Effector memory CD8-positive, alpha-beta T cell (primary cell): ENCODE measurements around the gene FBXL17.

Experiments used
- ATAC-seq: fragments of 150-1000 bp; cut with Tn5 transposase; replicated peaks from 2 replicates; pipeline ENCODE4 v1.10.0; 2021; ENCODE audit warnings: mild to moderate bottlenecking, moderate library complexity
- DNase-seq, 3 experiments: peaks; one replicate each; pipeline ENCODE4 v3.0.0; 2021
- H3K27ac Mint-ChIP-seq, 2 donors: one replicate each; pipeline ENCODE4 v1.8.0; 2022; ENCODE audit warnings: mild to moderate bottlenecking in 2 of 2, mixed read lengths in 2 of 2, moderate library complexity in 2 of 2
- H3K27me3 Mint-ChIP-seq, 2 donors: one replicate each; pipeline ENCODE4 v1.8.0; 2022; ENCODE audit warnings: mixed read lengths in 2 of 2
- H3K36me3 Mint-ChIP-seq: one replicate; pipeline ENCODE4 v1.8.0; 2022; ENCODE audit warnings: mild to moderate bottlenecking, moderate library complexity, mixed read lengths; ENCODE audit not compliant: insufficient read depth
- H3K4me1 Mint-ChIP-seq, 2 donors: one replicate each; pipeline ENCODE4 v1.8.0; 2022; ENCODE audit warnings: low read depth in 2 of 2, mixed read lengths in 2 of 2
- H3K4me3 Mint-ChIP-seq, 2 donors: one replicate each; pipeline ENCODE4 v1.8.0; 2022; ENCODE audit warnings: mild to moderate bottlenecking in 2 of 2, mixed read lengths in 2 of 2, moderate library complexity in 2 of 2
- H3K9me3 Mint-ChIP-seq, 2 donors: one replicate each; pipeline ENCODE4 v1.8.0; 2022; ENCODE audit warnings: mixed read lengths in 2 of 2

The FBXL17 gene

GRCh38 chr5:108059334-108059733, 322.6 kb downstream of the FBXL17 start:
- Mint-ChIP-seq H3K36me3 (no peaks in the 10 kb centered on the region), H3K27me3 (no peaks in the 10 kb centered on the region)
- ATAC-seq: no peak

GRCh38 chr5:108054349-108054748, 327.5 kb downstream of the FBXL17 start:
- H3K36me3 Mint-ChIP-seq: peaks cover 6% of the 10 kb centered on the region
- no peak for ATAC-seq

More at GRCh38 chr5:108059334-108059733, 322.6 kb downstream of the FBXL17 start:
- Mint-ChIP-seq H3K27ac (no peak overlapping the region), H3K9me3 (no peaks in the 10 kb centered on the region), H3K4me3 (no peak overlapping the region), H3K4me1 (peaks cover 0 to 11% of the 10 kb centered on the region in 2 donors)
- no peak for DNase-seq

GRCh38 chr5:108046955-108047670, 334.8 kb downstream of the FBXL17 start:
- H3K4me3 Mint-ChIP-seq: no peak overlapping the region
- peaks cover 2% of the 10 kb centered on the region for H3K36me3 Mint-ChIP-seq
- H3K27ac Mint-ChIP-seq: no peak overlapping the region
- H3K4me1 Mint-ChIP-seq: peaks cover 2 to 9% of the 10 kb centered on the region in 2 donors
- DNase-seq (no peak), ATAC-seq (no peak)
- H3K9me3 Mint-ChIP-seq: peaks cover 5 to 26% of the 10 kb centered on the region in 2 donors
- no peaks in the 10 kb centered on the region for H3K27me3 Mint-ChIP-seq

More at GRCh38 chr5:108054349-108054748, 327.5 kb downstream of the FBXL17 start:
- Mint-ChIP-seq H3K4me3 (no peak overlapping the region), H3K27ac (no peak overlapping the region), H3K4me1 (peaks cover 2 to 24% of the 10 kb centered on the region in 2 donors), H3K9me3 (peaks cover 4 to 19% of the 10 kb centered on the region in 2 donors), H3K27me3 (no peaks in the 10 kb centered on the region)
- no peak for DNase-seq

GRCh38 chr5:108036482-108036881, 345.4 kb downstream of the FBXL17 start:
- DNase-seq (no peak), ATAC-seq (no peak)
- Mint-ChIP-seq H3K9me3 (no peaks in the 10 kb centered on the region), H3K4me3 (no peak overlapping the region), H3K27me3 (no peaks in the 10 kb centered on the region), H3K4me1 (no peaks in the 10 kb centered on the region), H3K27ac (no peak overlapping the region), H3K36me3 (no peaks in the 10 kb centered on the region)

GRCh38 chr5:108028883-108029282, 353.0 kb downstream of the FBXL17 start:
- H3K27ac Mint-ChIP-seq: no peak overlapping the region
- no peak overlapping the region for H3K4me3 Mint-ChIP-seq
- H3K9me3 Mint-ChIP-seq: no peaks in the 10 kb centered on the region
- H3K36me3 Mint-ChIP-seq: no peaks in the 10 kb centered on the region
- no peaks in the 10 kb centered on the region for H3K27me3 Mint-ChIP-seq
- ATAC-seq (no peak), DNase-seq (no peak)
- H3K4me1 Mint-ChIP-seq: peaks cover 0 to 4% of the 10 kb centered on the region in 2 donors

- H3K4me1 Mint-ChIP-seq: peaks cover 0 to 4% of the 10 kb centered on the region in 2 donors
- no peak overlapping the region for H3K4me3 Mint-ChIP-seq
- no peak overlapping the region for H3K27ac Mint-ChIP-seq
- no peaks in the 10 kb centered on the region for H3K27me3 Mint-ChIP-seq
- no peak for ATAC-seq
- H3K36me3 Mint-ChIP-seq: no peaks in the 10 kb centered on the region
- no peak for DNase-seq
- no peaks in the 10 kb centered on the region for H3K9me3 Mint-ChIP-seq
These were observed 353.5 kb downstream of the FBXL17 start for GRCh38 chr5:108028412-108028811.

- Mint-ChIP-seq H3K4me3 (no peak overlapping the region), H3K27me3 (no peaks in the 10 kb centered on the region), H3K4me1 (peaks cover 0 to 4% of the 10 kb centered on the region in 2 donors), H3K27ac (no peak overlapping the region), H3K36me3 (no peaks in the 10 kb centered on the region), H3K9me3 (no peaks in the 10 kb centered on the region)
- ATAC-seq: no peak
- DNase-seq: no peak
These were observed 355.9 kb downstream of the FBXL17 start for GRCh38 chr5:108025957-108026356.

GRCh38 chr5:108024986-108025385, 356.9 kb downstream of the FBXL17 start:
- Mint-ChIP-seq H3K27ac (no peak overlapping the region), H3K36me3 (no peaks in the 10 kb centered on the region), H3K27me3 (no peaks in the 10 kb centered on the region), H3K9me3 (no peaks in the 10 kb centered on the region), H3K4me1 (no peaks in the 10 kb centered on the region), H3K4me3 (no peak overlapping the region)
- ATAC-seq: no peak
- DNase-seq: no peak

- ATAC-seq (no peak), DNase-seq (no peak)
- no peak overlapping the region for H3K4me3 Mint-ChIP-seq
- no peak overlapping the region for H3K27ac Mint-ChIP-seq
- no peaks in the 10 kb centered on the region for H3K9me3 Mint-ChIP-seq
- H3K4me1 Mint-ChIP-seq: peaks cover 0 to 4% of the 10 kb centered on the region in 2 donors
- H3K27me3 Mint-ChIP-seq: no peaks in the 10 kb centered on the region
- H3K36me3 Mint-ChIP-seq: peaks cover 6% of the 10 kb centered on the region
These were observed 365.8 kb downstream of the FBXL17 start for GRCh38 chr5:108016101-108016500.

GRCh38 chr5:108006791-108007190, 375.1 kb downstream of the FBXL17 start:
- H3K4me1 Mint-ChIP-seq: peaks cover 6 to 10% of the 10 kb centered on the region in 2 donors

GRCh38 chr5:108003178-108003577, 378.7 kb downstream of the FBXL17 start:
- DNase-seq (no peak), ATAC-seq (peak; percentile 82)
- Mint-ChIP-seq H3K36me3 (no peaks in the 10 kb centered on the region), H3K27me3 (no peaks in the 10 kb centered on the region), H3K27ac (peak overlapping the region; percentile 75 to 82), H3K4me1 (peaks cover 6 to 10% of the 10 kb centered on the region in 2 donors), H3K4me3 (peak overlapping the region; percentile 43 to 55), H3K9me3 (no peaks in the 10 kb centered on the region)

More at GRCh38 chr5:108006791-108007190, 375.1 kb downstream of the FBXL17 start:
- Mint-ChIP-seq H3K4me3 (no peak overlapping the region), H3K27ac (no peak overlapping the region), H3K9me3 (no peaks in the 10 kb centered on the region), H3K27me3 (no peaks in the 10 kb centered on the region), H3K36me3 (peaks cover 3% of the 10 kb centered on the region)
- no peak for DNase-seq
- no peak for ATAC-seq

- H3K27ac Mint-ChIP-seq: no peak overlapping the region
- no peaks in the 10 kb centered on the region for H3K36me3 Mint-ChIP-seq
- peaks cover 6 to 10% of the 10 kb centered on the region in 2 donors for H3K4me1 Mint-ChIP-seq
- DNase-seq (no peak), ATAC-seq (no peak)
- no peak overlapping the region for H3K4me3 Mint-ChIP-seq
- H3K9me3 Mint-ChIP-seq: no peaks in the 10 kb centered on the region
- H3K27me3 Mint-ChIP-seq: no peaks in the 10 kb centered on the region
These were observed 380.7 kb downstream of the FBXL17 start for GRCh38 chr5:108001222-108001621.

GRCh38 chr5:107997338-107997980, 384.4 kb downstream of the FBXL17 start:
- Mint-ChIP-seq H3K27me3 (no peaks in the 10 kb centered on the region), H3K4me1 (peaks cover 0 to 3% of the 10 kb centered on the region in 2 donors), H3K4me3 (no peak overlapping the region), H3K36me3 (no peaks in the 10 kb centered on the region), H3K27ac (no peak overlapping the region), H3K9me3 (no peaks in the 10 kb centered on the region)
- ATAC-seq (no peak), DNase-seq (no peak)

- no peaks in the 10 kb centered on the region for H3K36me3 Mint-ChIP-seq
- DNase-seq (no peak), ATAC-seq (no peak)
- H3K27me3 Mint-ChIP-seq: no peaks in the 10 kb centered on the region
- peaks cover 16 to 17% of the 10 kb centered on the region in 2 donors for H3K4me1 Mint-ChIP-seq
- no peak overlapping the region for H3K4me3 Mint-ChIP-seq
- H3K9me3 Mint-ChIP-seq: no peaks in the 10 kb centered on the region
- H3K27ac Mint-ChIP-seq: no peak overlapping the region
These were observed 388.6 kb downstream of the FBXL17 start for GRCh38 chr5:107993341-107993740.
